Glomerular visceral epithelial cell (primary cell): ENCODE measurements around the gene LIPC.

Experiments
- DNase-seq: peaks from one replicate; pipeline ENCODE4 v3.0.0-alpha.2; 2016; ENCODE audit errors: extremely low spot score

The LIPC gene

DNA sequence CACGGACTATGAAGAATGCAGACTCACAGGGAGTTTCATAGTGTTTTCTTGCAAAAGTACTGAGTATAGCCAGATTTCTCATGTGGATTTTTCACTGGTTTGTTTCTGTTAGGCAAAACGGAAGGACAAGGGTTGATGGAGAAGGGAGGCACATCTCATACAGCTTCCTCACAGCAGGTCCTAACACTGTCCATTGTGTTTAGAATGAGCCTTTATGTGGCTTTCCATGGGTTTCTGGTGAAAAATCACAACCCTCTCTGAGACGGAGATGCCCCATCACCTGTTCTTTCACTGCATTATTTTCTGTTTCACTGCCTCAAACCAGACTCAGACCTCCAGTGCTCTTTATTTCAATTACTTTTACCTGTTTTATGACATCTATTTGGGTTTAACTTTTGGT lies 25.0 kb upstream of the LIPC start:
- no peak for DNase-seq

DNA sequence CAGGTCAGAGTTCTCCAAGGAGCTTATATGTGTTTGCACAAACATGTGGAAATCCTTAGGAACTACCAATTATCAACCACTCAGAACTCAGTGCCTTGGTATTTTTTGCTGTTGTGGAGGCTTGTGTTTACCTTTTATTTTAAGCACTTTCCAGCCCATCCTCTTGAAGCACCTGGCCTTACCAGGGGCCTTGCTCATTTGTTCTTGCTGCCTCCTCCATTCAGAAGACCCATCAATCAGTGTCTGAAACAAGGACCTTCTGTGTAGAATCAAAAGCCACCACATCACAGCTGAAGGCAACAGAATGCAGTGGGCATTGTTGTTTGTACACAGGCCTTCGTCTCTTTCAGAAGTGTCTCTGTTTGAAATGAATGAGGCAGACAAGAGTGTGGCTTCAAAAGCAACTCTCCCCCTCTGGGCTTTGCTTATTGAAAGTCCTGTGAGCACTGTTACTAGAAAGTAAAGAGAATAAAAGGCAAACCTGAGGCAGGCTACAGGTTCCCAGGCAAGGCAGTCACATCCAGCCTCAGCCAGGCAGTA lies 24.5 kb upstream of the LIPC start:
- DNase-seq, result no peak

DNA sequence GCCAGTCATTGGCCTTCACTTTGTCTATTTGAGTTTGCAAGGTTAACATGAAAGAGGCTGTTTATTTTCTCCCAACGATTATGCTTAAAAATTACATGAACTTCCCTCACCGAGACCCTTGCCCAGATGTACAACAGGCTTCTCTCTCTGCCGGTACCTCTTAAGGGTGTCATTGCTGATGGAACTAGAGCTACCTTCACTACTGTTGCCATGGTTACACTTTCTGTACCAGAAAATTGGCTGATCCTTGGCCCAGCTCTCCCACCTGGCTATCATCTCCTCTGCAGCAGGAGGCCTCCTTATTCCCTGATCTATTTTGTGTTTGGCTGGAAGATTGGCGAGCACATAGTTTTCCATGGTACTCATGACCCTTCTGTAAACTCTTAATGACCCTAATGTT lies 24.0 kb upstream of the LIPC start:
- no peak for DNase-seq

DNA sequence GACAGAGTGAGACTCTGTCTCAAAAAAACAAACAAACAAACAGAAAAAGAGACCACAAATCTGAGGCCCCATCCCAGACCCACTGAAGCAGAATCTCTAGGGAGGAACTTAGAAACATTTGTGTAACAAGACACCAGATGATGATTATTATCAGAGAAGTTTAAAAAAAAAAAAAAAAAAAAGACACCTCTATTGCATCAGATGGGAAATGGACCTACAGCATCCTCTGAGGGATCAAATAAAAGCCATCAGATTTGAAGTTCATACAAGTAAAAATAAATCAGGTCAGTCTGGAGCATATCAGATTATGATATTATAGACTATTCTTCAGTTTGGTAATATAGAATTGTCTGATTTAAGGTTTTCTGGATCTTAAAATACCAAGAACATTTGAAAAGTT lies 21.9 kb upstream of the LIPC start:
- DNase-seq, result no peak

DNA sequence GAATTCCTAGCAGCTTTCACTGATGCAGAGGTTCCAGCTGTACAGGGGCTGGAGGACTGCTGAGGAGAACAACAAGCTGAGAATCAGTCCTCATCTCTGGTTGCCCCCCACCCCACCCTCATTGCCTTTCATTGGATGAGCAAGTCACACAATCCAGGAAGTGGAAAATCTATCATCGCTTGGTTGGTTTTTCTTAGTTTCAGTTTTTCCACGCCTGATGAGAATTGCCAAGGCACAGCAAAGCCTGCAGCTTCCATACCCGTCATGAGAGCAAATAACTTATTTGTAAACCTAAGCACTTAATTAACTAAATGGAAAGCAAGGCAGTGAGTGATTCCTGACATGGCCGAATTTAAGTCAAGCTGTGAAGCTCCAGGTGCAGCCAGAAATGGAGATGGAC lies 21.4 kb upstream of the LIPC start:
- DNase-seq, result peak; percentile 58

DNA sequence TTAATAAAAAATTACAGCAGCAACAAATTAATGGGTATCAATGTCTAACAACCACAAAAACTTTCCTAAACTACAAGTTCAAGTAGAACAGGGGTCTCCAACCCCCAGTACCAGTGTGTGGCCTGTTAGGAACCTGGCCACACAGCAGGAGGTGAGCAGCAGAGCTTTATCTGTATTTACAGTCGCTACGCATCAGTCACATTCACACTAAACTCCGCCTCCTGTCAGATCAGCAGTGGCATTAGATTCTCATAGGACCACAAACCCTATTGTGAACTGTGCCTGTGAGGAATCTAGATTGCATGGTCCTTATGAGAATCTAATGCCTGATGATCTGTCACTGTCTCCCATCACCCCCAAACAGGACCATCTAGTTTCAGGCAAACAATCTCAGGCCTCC lies 18.5 kb upstream of the LIPC start:
- no peak for DNase-seq

DNA sequence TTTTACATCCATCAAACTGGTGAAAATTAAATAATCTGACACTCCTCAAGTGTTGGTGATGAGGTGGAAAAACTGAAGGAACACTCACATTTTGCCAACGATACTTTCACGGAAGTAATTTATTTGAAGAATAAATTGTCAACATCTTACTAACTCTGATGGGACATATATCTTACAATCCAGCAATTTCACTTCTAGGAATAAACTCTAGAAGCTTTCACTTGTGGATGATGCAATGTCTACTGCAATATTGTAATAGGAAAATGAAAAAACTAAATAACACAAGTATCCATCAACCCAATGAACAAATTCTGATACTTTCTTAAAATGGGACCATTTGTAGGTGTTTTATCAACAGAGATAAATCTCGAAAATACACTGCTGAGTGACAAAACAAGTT lies 16.2 kb upstream of the LIPC start:
- no peak for DNase-seq

DNA sequence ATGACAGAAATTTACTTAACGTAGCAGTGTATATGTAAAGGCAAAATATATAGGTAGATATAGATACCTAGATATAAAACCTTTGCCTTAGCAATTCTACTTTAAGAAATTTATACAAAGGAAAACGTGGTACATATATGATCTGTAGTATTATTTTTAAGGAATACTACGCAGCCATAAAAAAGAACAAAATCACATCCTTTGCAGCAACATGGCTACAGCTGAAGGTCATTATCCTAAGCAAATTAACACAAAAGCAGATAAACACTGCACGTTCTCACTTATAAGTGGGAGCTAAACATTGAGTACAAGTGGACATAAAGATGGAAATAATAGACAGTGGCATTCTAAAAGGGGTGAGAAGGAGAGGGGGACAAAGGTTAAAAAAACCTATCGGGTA lies 14.8 kb upstream of the LIPC start:
- DNase-seq, result no peak

DNA sequence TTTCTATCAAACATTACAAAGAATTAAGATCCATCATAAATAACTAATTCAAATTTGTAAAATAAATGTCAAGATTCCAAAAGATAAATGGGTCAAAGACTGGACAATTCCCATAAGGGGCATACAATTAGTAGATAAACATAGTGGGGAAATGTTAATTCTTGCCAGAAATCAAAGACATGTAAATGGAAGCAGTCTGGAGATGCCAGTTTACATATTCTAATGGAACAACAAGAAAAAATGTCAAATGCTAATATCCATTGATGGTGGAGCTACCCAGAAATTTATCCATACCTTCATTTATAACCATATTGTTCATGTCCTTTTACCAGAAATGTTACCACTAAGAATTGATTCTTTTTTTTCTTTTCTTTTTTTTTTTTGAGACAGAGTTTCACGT lies 13.7 kb upstream of the LIPC start:
- no peak for DNase-seq

DNA sequence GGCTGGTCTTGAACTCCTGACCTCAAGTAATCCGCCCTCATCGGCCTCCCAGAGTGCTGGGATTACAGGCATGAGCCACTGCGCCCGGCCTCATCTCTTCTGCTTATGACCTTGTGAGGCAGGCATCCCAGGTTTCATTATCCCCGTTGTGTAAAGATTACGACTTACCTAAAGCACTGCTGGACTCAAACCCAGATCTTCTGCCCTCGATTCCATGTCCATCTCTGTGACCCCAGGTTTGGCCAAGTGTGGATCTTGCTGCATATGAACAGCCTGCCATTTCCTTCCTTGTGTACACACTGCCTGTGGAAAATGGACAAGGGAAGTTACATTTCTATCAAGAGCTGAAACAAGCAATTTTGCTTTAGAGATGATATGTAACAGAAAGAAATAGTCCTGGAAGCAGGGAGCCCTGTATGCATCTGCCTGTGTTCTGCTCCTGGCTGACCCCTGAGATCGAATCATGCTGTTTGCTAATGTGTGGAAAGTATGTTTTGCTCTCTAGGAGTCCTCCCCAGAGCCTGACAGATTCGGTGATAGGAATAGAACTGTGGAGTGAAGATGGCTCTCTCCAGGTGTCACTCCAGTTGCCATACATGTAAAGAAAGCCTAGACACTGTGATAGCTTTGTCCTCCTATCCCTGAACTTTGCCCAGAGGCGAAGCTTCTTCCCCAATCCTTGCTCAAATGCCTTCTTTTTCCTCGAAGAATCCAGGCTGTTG lies 11.8 kb upstream of the LIPC start:
- no peak for DNase-seq

DNA sequence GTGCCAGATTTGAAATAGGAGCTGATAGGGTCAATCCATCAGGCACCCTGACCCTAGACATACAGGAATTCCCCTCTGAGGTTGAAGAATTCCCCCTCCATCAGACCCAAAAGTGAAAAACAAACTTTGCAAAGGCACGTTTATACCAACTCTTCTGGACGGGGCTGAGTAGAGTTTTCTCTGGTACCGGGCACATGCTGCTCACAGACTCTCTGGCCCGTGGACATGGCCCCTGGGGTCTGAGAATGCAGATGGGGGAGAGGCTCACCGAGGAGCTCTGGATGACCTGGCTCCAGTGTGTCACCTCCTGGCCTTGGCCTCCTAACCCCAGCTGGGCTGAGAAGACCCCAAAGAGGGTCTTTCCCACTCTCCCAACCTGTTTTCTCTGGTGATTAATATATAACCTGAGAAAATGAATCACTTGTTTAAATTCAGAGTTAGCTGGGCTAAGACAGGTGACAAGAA lies 11.2 kb upstream of the LIPC start:
- no peak for DNase-seq

DNA sequence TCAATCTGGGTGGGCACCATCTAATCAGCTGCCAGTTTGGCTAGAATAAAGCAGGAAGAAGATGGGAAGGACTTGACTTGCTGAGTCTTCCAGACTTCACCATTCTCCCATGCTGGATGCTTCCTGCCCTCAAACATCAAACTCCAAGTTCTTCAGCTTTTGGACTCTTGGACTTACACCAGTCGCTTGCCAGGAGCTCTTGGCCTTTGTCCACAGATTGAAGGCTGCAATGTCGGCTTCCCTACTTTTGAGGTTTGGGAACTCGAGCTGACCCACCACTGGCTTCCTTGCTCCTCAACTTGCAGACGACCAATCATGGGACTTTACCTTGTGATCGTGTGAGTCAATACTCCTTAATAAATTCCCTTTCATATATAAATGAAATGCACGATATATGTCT lies 8.6 kb upstream of the LIPC start:
- no peak for DNase-seq

DNA sequence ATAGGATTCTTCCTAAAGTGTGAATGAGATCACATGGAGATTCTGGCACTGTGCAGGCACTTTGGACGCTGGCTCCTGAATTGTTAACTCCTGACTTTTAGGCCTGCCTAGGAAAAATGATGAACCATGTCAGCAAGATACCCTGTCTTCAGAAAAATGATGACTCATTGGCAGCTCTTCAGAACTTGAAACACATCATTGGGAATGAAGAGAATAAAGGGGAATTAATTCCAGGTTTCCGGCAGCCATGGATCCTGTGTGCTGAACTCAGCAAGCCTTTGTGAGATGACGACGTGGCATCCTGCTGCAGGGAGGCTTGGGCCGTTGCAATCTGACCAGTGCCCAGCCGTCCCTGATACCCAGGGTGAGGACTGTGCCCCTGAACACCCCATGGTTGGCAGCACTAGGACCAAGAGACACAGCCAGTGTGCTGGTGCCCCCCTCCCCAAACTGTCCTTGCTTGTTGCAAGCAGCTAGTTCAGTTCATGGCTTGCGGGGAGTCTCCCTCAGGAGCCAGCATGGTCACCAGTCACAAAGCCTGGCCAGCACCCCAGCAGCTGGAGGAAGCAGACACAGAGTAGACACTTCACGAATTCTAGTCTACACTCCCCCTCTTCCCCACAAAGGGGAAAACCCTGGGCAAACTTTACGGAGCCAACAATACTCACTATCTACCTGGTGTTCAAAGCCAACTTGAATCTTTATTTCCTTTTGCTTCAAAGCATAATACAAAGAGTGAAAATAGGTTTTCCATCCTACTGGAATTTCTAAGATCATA lies 7.8 kb upstream of the LIPC start:
- DNase-seq, result no peak

DNA sequence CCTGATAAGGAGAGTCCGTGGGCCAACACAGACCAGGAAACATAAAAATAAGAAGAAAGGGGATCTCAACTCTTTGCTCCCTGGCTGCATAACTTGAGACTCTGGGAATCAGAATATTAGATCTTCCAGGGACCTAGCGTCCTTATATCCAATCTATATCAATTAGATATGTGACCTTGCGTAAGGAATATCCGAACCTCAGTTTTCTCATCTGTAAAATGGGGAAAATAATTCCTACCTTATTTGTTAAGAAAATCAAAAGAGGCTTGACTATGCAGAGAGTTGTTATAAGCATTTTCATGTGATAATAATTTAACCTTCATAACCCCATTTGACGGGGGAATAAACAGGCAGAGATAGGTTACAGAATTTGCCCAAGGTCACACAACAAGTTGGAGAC lies 7.1 kb upstream of the LIPC start:
- DNase-seq, result no peak

DNA sequence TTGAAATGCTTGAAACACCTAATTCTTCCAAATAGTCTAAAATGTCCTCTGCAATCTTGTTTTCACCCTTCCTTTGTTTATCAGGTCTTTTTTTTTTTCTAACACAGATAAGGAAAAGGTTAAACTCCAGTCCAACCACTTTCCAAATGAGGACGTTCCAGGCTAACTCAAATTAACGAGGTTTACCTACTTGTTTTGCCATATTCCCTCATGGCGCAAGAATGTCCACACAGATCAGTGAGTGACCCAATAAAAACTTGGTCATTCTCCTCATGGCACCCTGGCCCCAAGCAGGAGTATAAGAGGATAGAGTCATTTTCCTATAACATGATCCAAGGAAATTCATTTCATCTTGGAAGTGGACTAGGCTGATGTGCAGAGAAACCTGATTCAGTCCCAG lies 6.6 kb upstream of the LIPC start:
- DNase-seq, result no peak

DNA sequence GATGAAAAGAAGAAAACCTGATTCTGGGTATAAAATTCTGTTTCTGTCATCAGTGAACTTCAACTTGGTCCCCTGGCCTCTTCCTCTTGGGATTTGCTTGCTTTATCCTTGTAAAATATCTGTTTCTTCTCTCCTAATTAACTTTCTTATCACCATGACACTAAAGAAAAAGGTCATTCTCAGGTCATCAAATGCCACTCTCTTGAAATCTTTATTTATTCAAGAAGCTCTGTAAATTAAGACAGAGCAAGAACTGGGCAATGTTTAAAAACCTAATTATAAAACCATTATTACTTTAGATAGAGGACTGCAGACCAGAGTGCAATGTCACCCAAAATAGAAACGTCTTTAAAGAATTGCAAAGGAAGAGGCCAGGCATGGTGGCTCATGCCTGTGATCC lies 6.0 kb upstream of the LIPC start:
- no peak for DNase-seq

DNA sequence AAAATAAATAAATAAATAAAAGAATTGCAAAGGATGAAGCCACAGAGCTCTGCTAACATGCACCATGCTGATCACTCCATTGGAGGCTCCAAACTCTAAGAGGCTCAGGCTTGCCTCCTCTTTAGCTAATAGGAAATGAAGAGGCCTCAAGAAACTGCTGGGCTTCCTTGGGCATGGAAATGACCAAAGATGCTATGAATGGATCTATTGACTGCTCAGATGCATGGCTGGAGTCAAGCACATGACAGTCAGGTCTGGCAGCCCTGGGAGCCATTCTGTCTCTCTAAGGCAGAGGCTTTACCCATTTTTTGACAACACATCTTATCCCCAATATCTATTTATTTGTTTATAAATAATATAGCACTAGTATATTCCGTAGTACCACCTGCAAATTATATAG lies 5.3 kb upstream of the LIPC start:
- no peak for DNase-seq

DNA sequence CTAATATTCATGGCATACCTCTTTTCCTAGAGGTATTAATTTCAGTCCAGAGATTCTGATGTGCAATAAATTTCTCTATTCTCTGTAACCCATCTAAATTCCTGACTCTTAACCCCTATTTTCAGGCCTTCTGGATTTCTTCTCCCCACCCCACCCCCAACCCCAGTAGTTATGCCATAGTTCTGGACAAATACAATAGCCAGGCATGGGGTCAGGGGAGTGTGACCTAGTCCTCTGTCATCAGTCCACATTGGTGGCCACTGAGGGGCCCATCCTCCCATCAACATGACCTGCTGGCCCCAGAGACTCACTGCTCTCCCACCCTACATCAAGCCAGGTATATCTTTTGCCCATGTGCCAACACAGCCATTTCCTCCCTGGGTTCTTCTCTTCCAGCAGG lies 3.8 kb upstream of the LIPC start:
- no peak for DNase-seq

DNA sequence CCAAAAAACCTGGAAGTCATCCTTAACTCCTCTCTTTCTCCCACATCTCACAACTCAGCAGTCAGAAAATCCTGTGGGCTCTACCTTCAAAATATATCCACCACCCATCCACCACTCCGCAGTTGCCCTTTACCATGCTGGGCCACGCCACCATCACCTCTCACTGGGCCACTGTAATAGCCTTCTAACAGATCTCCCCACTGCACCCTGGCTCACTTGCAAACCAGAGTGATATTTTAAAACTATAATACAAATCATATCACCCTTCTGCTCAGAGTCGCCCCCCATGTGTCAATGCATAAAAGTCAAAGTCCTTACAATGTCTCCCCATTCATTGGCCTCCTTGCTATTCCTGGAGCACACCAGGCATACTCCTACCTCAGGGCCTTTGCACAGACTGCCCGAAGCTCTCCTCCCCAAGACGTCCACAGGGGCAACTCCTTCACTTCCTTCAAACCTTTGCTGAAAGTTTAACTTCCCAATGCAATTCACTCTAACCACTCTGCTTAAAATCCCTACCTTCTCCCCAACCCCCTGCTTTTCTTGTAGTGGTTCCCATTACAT lies 1.5 kb upstream of the LIPC start:
- DNase-seq, result no peak

DNA sequence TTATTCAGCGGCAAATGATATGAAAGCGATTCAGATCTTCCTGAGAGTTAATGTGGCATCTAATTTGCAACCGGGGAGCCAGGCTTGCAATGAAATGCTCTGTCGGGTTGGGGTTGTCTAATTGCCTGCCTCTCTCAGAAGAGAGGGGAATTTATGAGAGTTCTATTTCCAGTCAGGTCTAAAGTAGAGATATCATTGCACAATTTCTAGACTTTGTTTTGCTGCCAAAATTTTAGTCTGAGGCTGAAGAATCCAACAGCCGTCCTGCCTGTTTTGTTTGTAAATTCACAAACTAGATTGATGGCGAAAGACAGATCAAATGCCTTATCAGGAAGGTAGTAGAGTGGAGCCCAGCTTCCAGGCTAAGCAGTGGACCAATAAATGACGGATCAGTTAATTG lies 610 bp downstream of the LIPC start:
- DNase-seq, result no peak

DNA sequence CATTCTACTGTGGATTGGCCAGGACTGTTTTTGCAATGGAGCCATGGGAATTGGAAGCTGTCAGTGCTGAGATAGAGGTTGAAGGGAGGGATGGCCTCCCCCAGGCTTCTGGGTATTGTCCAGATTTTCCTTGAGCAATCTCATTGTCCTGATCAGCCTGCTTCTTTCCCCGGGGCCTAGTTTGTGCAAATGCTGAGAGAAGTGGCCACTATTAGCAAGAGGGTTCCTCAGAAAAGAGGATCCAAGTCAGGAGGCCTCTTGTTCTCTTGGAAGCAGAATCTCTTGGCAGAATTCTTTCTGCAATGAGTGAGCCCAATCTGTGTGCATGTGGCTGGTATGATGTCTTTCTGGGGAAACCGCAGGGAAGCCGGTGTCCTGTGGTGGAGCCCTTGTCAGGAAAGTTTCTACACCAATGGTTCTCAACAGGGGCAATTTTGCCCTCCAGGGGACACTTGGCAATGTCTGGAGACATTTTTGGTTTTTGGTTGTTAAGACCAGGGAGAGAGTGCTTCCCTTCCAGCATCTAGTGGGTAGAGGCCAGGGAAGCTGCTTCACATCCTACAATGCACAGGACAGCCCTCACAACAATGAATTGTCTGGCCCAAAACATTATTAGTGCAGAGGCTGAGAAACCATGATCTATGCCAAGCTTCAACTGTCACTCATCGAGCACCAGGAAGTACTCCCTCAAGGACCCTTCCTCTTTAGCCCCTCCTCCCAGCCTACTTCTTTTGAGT lies 2.0 kb downstream of the LIPC start:
- no peak for DNase-seq

DNA sequence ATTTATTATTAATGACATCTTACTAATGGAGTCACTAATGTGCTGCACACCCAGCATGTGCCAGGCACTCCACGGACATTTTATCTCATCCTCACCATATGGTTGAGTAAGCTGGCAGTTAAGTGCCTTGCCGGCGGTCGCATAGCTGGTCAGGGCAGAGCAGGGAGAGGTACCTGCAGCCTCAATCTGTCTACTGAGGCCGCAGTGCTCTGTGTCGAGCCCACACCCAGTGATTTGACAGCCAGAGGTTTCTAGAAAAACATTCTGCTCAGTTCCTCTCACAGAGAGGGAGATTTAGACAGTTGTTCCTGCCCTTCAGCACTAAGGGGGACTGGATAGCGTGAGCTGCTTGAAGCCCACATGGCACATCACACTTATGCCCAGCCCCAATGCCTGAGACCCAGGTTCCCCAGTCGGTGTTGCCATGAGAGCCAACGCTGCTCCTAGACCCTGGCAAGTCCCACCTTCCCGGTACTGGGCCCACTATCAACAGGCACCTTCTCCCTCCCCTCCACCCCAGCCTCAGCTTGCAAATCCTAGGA lies 2.6 kb downstream of the LIPC start:
- no peak for DNase-seq
